Measurements from ENCODE around the gene DHRS12. TPM values are rescaled to one million over a fixed set of nuclear protein-coding genes. Genes with fewer than 3 reads are reported as not detected.

The DHRS12 gene
- total RNA-seq, 1 donor from 2014 or later, result 5.2 TPM

GRCh38 chr13:51785712-51786424 lies 18.1 kb downstream of the DHRS12 start:
- Histone ChIP-seq H3K4me1 (ENCODE audit: control insufficient read depth in 3 of 3, insufficient read depth in 3 of 3, low read length in 3 of 3) (peaks cover 11 to 16% (median 16%) of the 10 kb centered on the region in 3 donors), H3K27me3 (ENCODE audit: control insufficient read depth in 3 of 3, insufficient read depth in 3 of 3, low read length in 3 of 3) (no peaks in the 10 kb centered on the region), H3K4me3 (ENCODE audit: low read length in 3 of 3) (peak overlapping the region in 1 of 3 donors; percentile 7), H3K27ac (ENCODE audit: low read depth, low read length) (peak overlapping the region; percentile 42), H3K9ac (ENCODE audit: low read depth in 1 of 3, low read length in 3 of 3) (peak overlapping the region in 1 of 3 donors; percentile 35), H3K9me3 (ENCODE audit: control insufficient read depth in 3 of 3, low read length in 3 of 3) (no peaks in the 10 kb centered on the region), H3K36me3 (ENCODE audit: control insufficient read depth in 3 of 3, insufficient read depth in 3 of 3, low read length in 3 of 3) (no peaks in the 10 kb centered on the region)

- Histone ChIP-seq H3K36me3 (ENCODE audit: control insufficient read depth in 3 of 3, insufficient read depth in 3 of 3, low read length in 3 of 3) (no peaks in the 10 kb centered on the region), H3K27ac (ENCODE audit: low read depth, low read length) (no peak overlapping the region), H3K9me3 (ENCODE audit: control insufficient read depth in 3 of 3, low read length in 3 of 3) (no peaks in the 10 kb centered on the region), H3K4me1 (ENCODE audit: control insufficient read depth in 3 of 3, insufficient read depth in 3 of 3, low read length in 3 of 3) (peaks cover 11 to 16% (median 16%) of the 10 kb centered on the region in 3 donors), H3K9ac (ENCODE audit: low read depth in 1 of 3, low read length in 3 of 3) (no peak overlapping the region), H3K27me3 (ENCODE audit: control insufficient read depth in 3 of 3, insufficient read depth in 3 of 3, low read length in 3 of 3) (no peaks in the 10 kb centered on the region), H3K4me3 (ENCODE audit: low read length in 3 of 3) (no peak overlapping the region)
These were observed 19.9 kb downstream of the DHRS12 start for GRCh38 chr13:51784097-51784496.

- Histone ChIP-seq H3K9me3 (ENCODE audit: control insufficient read depth in 3 of 3, low read length in 3 of 3) (no peaks in the 10 kb centered on the region), H3K27me3 (ENCODE audit: control insufficient read depth in 3 of 3, insufficient read depth in 3 of 3, low read length in 3 of 3) (no peaks in the 10 kb centered on the region), H3K9ac (ENCODE audit: low read depth in 1 of 3, low read length in 3 of 3) (no peak overlapping the region), H3K36me3 (ENCODE audit: control insufficient read depth in 3 of 3, insufficient read depth in 3 of 3, low read length in 3 of 3) (no peaks in the 10 kb centered on the region), H3K4me3 (ENCODE audit: low read length in 3 of 3) (no peak overlapping the region), H3K27ac (ENCODE audit: low read depth, low read length) (no peak overlapping the region), H3K4me1 (ENCODE audit: control insufficient read depth in 3 of 3, insufficient read depth in 3 of 3, low read length in 3 of 3) (peaks cover 11 to 16% (median 16%) of the 10 kb centered on the region in 3 donors)
These were observed 20.4 kb downstream of the DHRS12 start for GRCh38 chr13:51783428-51784094.

- no peaks in the 10 kb centered on the region for H3K27me3 ChIP-seq (ENCODE audit: control insufficient read depth in 3 of 3, insufficient read depth in 3 of 3, low read length in 3 of 3)
- H3K27ac ChIP-seq (ENCODE audit: low read depth, low read length), result no peak overlapping the region
- peaks cover 12 to 16% (median 14%) of the 10 kb centered on the region in 3 donors for H3K4me1 ChIP-seq (ENCODE audit: control insufficient read depth in 3 of 3, insufficient read depth in 3 of 3, low read length in 3 of 3)
- H3K36me3 ChIP-seq (ENCODE audit: control insufficient read depth in 3 of 3, insufficient read depth in 3 of 3, low read length in 3 of 3), result no peaks in the 10 kb centered on the region
- H3K9me3 ChIP-seq (ENCODE audit: control insufficient read depth in 3 of 3, low read length in 3 of 3), result no peaks in the 10 kb centered on the region
- H3K4me3 ChIP-seq (ENCODE audit: low read length in 3 of 3), result no peak overlapping the region
- no peak overlapping the region for H3K9ac ChIP-seq (ENCODE audit: low read depth in 1 of 3, low read length in 3 of 3)
These were observed 21.8 kb downstream of the DHRS12 start for GRCh38 chr13:51782026-51782710.

GRCh38 chr13:51781246-51782022 lies 22.5 kb downstream of the DHRS12 start:
- Histone ChIP-seq H3K27ac (ENCODE audit: low read depth, low read length) (no peak overlapping the region), H3K4me3 (ENCODE audit: low read length in 3 of 3) (no peak overlapping the region), H3K9me3 (ENCODE audit: control insufficient read depth in 3 of 3, low read length in 3 of 3) (no peaks in the 10 kb centered on the region), H3K4me1 (ENCODE audit: control insufficient read depth in 3 of 3, insufficient read depth in 3 of 3, low read length in 3 of 3) (peaks cover 6 to 12% (median 10%) of the 10 kb centered on the region in 3 donors), H3K36me3 (ENCODE audit: control insufficient read depth in 3 of 3, insufficient read depth in 3 of 3, low read length in 3 of 3) (no peaks in the 10 kb centered on the region), H3K27me3 (ENCODE audit: control insufficient read depth in 3 of 3, insufficient read depth in 3 of 3, low read length in 3 of 3) (no peaks in the 10 kb centered on the region), H3K9ac (ENCODE audit: low read depth in 1 of 3, low read length in 3 of 3) (no peak overlapping the region)

GRCh38 chr13:51780099-51780498 lies 23.9 kb downstream of the DHRS12 start:
- no peaks in the 10 kb centered on the region for H3K36me3 ChIP-seq (ENCODE audit: control insufficient read depth in 3 of 3, insufficient read depth in 3 of 3, low read length in 3 of 3)
- H3K27me3 ChIP-seq (ENCODE audit: control insufficient read depth in 3 of 3, insufficient read depth in 3 of 3, low read length in 3 of 3), result no peaks in the 10 kb centered on the region
- no peak overlapping the region for H3K4me3 ChIP-seq (ENCODE audit: low read length in 3 of 3)
- no peak overlapping the region for H3K27ac ChIP-seq (ENCODE audit: low read depth, low read length)
- H3K4me1 ChIP-seq (ENCODE audit: control insufficient read depth in 3 of 3, insufficient read depth in 3 of 3, low read length in 3 of 3), result peaks cover 0 to 3% (median 3%) of the 10 kb centered on the region in 3 donors
- H3K9me3 ChIP-seq (ENCODE audit: control insufficient read depth in 3 of 3, low read length in 3 of 3), result no peaks in the 10 kb centered on the region
- no peak overlapping the region for H3K9ac ChIP-seq (ENCODE audit: low read depth in 1 of 3, low read length in 3 of 3)

- Histone ChIP-seq H3K27me3 (ENCODE audit: control insufficient read depth in 3 of 3, insufficient read depth in 3 of 3, low read length in 3 of 3) (no peaks in the 10 kb centered on the region), H3K4me3 (ENCODE audit: low read length in 3 of 3) (no peak overlapping the region), H3K9me3 (ENCODE audit: control insufficient read depth in 3 of 3, low read length in 3 of 3) (no peaks in the 10 kb centered on the region), H3K36me3 (ENCODE audit: control insufficient read depth in 3 of 3, insufficient read depth in 3 of 3, low read length in 3 of 3) (peaks cover 0 to 2% (median 0%) of the 10 kb centered on the region in 3 donors), H3K4me1 (ENCODE audit: control insufficient read depth in 3 of 3, insufficient read depth in 3 of 3, low read length in 3 of 3) (peaks cover 0 to 3% (median 3%) of the 10 kb centered on the region in 3 donors), H3K9ac (ENCODE audit: low read depth in 1 of 3, low read length in 3 of 3) (peak overlapping the region in 1 of 3 donors; percentile 16), H3K27ac (ENCODE audit: low read depth, low read length) (no peak overlapping the region)
These were observed 25.6 kb downstream of the DHRS12 start for GRCh38 chr13:51778392-51778791.

- Histone ChIP-seq H3K36me3 (ENCODE audit: control insufficient read depth in 3 of 3, insufficient read depth in 3 of 3, low read length in 3 of 3) (peaks cover 0 to 2% (median 0%) of the 10 kb centered on the region in 3 donors), H3K4me1 (ENCODE audit: control insufficient read depth in 3 of 3, insufficient read depth in 3 of 3, low read length in 3 of 3) (peaks cover 0 to 3% (median 3%) of the 10 kb centered on the region in 3 donors), H3K27ac (ENCODE audit: low read depth, low read length) (no peak overlapping the region), H3K9ac (ENCODE audit: low read depth in 1 of 3, low read length in 3 of 3) (no peak overlapping the region), H3K4me3 (ENCODE audit: low read length in 3 of 3) (no peak overlapping the region), H3K27me3 (ENCODE audit: control insufficient read depth in 3 of 3, insufficient read depth in 3 of 3, low read length in 3 of 3) (no peaks in the 10 kb centered on the region), H3K9me3 (ENCODE audit: control insufficient read depth in 3 of 3, low read length in 3 of 3) (no peaks in the 10 kb centered on the region)
These were observed 26.0 kb downstream of the DHRS12 start for GRCh38 chr13:51777921-51778320.

- no peaks in the 10 kb centered on the region for H3K9me3 ChIP-seq (ENCODE audit: control insufficient read depth in 3 of 3, low read length in 3 of 3)
- no peak overlapping the region for H3K9ac ChIP-seq (ENCODE audit: low read depth in 1 of 3, low read length in 3 of 3)
- peaks cover 0 to 3% (median 3%) of the 10 kb centered on the region in 3 donors for H3K4me1 ChIP-seq (ENCODE audit: control insufficient read depth in 3 of 3, insufficient read depth in 3 of 3, low read length in 3 of 3)
- H3K27ac ChIP-seq (ENCODE audit: low read depth, low read length), result no peak overlapping the region
- peaks cover 2 to 8% (median 6%) of the 10 kb centered on the region in 3 donors for H3K36me3 ChIP-seq (ENCODE audit: control insufficient read depth in 3 of 3, insufficient read depth in 3 of 3, low read length in 3 of 3)
- H3K4me3 ChIP-seq (ENCODE audit: low read length in 3 of 3), result no peak overlapping the region
- H3K27me3 ChIP-seq (ENCODE audit: control insufficient read depth in 3 of 3, insufficient read depth in 3 of 3, low read length in 3 of 3), result no peaks in the 10 kb centered on the region
These were observed 27.8 kb downstream of the DHRS12 start for GRCh38 chr13:51776179-51776578.

All from skeletal muscle tissue (tissue), 4 donors.